ENCODE measurements around the gene FAM20C.

FAM20C gene

DNA sequence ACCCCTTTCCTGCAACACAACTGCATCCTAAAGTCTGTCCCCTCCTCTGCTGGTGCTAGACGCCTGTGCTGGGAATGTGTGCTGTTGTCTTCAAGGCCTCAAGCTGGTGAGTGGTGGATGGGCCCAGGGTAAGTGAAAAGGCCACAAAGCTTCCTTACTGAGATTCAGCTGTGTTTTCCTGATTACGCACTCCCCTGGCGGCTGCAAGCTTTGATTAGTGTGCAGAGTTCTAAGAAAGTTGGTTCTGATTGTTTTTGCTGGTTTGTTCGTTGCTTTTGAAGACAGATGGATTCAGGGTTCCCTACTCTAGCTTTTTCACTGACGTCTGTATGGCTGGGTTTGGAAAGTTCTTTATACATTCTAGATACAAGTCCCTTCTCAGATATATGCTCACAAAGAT is 85.7 kb downstream of the FAM20C start:
- DNase-seq, result no peak

GRCh38 chr7:279821-280220 is 87.5 kb downstream of the FAM20C start:
- no peak for DNase-seq

DNA sequence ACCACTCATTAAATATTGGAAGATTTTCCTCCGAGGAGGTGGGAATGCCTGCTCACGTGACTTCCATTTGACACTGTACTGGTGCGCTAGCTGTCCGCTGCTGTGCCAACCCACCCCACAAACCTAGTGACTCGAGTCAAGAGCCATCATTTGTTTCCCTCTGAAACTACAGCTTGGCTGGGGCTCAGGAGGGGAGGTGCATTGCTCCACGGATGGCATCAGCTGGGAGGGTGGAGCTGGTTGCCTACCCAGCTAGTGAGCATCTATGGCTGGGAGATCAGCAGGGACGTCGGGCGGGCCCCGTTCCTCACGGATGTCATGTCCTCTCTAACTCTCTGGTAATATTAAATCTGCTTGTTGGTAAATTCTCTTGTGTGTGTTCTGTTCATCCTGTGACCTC is 88.1 kb downstream of the FAM20C start:
- DNase-seq, result no peak

DNA sequence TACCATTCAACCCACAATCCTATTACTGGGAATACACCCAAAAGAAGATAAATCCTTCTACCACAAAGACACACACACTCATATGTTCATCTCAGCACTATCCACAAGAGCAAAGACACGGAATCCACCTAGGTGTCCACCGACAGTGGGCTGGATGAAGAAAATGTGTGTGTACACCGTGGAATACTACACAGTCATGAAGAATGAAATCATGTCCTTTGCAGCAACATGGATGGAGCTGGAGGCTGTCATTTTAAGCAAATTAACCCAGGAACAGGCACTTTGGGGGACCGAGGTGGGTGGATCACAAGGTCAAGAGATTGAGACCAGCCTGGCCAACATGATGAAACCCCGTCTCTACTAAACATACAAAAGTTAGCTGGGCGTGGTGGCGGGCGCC is 89.3 kb downstream of the FAM20C start:
- DNase-seq, result no peak

DNA sequence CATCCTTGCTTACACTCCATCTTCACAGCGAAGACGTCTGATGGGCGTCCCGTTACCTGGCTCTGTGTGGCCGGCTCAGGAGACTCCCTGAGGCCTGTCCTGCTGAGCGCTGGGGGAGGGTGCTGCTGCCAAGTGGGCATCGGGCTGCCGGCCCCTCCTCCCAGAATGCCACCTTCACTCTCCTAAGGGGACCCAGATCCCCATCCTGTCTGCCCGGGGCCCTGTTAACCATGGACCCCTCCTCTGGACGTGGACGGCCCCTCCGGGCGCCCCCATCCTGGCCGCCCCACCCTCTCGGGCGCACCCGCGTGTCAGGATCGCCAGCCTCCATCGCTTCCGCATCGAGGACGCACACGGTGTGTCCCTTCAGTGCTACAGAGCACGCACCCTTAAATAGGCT is 90.2 kb downstream of the FAM20C start:
- no peak for DNase-seq

- DNase-seq, result no peak
These were observed 92.7 kb downstream of the FAM20C start for GRCh38 chr7:284762-285722.

DNA sequence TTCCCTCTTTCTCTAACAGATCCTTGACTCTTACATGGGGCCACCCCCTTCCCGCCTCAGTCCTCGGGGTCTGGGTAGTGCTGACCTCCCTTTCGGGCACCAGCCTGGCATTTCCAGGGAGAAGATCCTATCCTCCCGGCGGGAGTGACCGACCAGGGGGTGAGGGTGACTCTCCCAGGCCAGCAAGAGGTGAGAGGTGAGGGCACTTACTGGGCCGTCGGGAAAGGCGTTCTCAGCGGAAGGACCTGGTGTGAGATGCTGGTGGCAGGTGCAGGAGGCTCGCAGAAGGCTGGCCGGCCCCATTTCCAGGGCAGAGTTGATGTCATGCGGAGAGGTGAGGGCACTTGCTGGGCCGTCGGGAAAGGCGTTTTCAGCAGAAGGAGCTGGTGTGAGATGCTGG is 93.4 kb downstream of the FAM20C start:
- DNase-seq, result no peak

GRCh38 chr7:286266-286665 is 93.9 kb downstream of the FAM20C start:
- no peak for DNase-seq

GRCh38 chr7:288671-289101 is 96.3 kb downstream of the FAM20C start:
- DNase-seq, result no peak

GRCh38 chr7:289209-289755 is 96.9 kb downstream of the FAM20C start:
- no peak for DNase-seq

DNA sequence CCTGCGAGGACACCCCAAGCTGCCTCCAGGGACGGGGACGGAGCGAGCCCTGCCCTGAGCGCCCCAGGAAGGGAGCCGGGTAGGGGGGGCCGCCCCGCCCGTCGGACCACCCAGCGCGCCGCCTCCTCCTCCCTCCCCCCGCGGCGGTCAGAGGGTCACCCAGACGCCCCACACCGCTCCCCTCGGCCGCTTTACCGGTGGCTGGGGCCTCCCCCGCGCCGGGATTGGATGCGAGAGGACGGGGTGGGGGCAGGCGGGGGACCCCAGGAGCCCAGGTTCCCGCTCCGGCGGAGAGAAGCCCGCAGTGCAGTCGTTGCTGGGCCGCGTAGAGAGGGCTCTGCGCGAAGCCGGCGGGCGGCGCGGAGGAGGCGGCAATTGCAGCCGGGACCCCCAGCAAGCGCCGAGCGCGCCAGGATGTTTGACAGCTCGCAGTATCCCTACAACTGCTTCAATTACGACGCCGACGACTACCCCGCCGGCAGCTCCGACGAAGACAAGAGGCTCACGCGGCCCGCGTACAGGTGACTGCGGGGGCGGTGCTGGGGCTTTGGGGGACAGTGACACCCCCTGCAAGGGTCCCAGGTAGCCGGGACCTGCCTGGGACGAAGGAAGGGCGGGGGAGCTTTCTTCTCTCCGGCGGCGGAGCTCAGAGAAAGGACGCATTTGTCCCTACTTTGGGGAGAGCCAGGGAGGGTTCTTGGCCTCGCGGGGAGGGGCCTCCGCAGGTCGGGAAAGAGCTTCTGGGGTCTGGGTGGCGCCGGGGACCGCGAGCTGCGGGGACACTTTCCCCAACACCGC is 97.6 kb downstream of the FAM20C start, which contains the start of gene FOXL3:
Gene FOXL3 (plus strand): TSS at position 415 of the 798 bp plus-strand sequence. CDS start 0 bp downstream, at position 415.
- DNase-seq, result no peak

- DNase-seq, result no peak
These were observed 98.4 kb downstream of the FAM20C start for GRCh38 chr7:290554-291372.

DNA sequence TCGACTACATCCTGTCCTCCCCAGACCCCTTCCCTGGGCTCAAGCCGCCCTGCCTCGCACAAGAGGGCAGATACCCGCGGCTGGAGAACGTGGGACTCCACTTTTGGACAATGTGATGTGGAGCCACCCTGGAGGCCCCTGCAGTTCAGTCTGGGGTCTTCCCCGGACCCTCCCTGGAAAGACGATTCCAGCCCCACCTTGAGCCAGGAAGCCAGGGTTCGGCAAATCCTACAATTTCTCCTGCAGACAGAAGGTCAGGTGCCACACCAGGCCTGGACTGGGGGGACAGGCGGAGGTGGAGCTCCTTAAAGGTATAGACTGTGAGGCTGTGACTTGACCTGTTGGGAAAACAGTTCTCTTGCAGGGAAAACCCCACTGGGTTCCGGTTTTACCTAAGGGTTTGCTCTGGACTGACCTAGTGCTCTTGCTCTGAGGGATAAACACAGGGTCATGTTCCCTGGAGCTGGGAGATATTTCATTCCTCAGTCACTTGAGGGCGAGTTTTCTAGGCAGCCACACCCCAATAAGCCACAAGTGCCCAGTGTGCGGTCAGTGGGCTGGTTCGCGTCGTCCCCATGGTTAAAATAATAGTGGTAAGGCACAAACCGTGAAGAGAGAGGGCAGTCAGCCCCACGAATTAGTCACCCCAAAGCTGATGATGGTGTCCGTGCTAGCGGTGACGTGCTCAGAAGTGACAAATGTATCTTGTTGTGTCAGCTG is 99.2 kb downstream of the FAM20C start:
- no peak for DNase-seq

GRCh38 chr7:292226-292625 is 99.9 kb downstream of the FAM20C start:
- DNase-seq, result no peak

GRCh38 chr7:292826-293225 is 100.5 kb downstream of the FAM20C start:
- no peak for DNase-seq

GRCh38 chr7:293681-294439 is 101.5 kb downstream of the FAM20C start:
- no peak for DNase-seq

GRCh38 chr7:294440-295154 is 102.2 kb downstream of the FAM20C start:
- no peak for DNase-seq

GRCh38 chr7:295155-296154 is 103.1 kb downstream of the FAM20C start:
- DNase-seq, result no peak

- no peak for DNase-seq
These were observed 104.1 kb downstream of the FAM20C start for GRCh38 chr7:296373-296945.
